ENCODE results near the gene ZFTA.
A peak's percentile ranks its signal among the peaks of the same experiment; 100 is the strongest.
"Not testable (repeated sequence)": the region's sequence is repeated elsewhere in the genome, so short reads cannot be mapped to it uniquely, and the experiment has no call there.

Gene ZFTA

GRCh38 chr11:63782749-63783148, 14.2 kb upstream of the ZFTA start:
- DNase-seq (ENCODE audit: low read depth) = no peak

GRCh38 chr11:63779039-63779438, 10.5 kb upstream of the ZFTA start:
- no peak for DNase-seq (ENCODE audit: low read depth)

More at GRCh38 chr11:63782749-63783148, 14.2 kb upstream of the ZFTA start:
- no peak overlapping the region for H3K4me3 ChIP-seq (ENCODE audit: low read depth, low read length)

GRCh38 chr11:63775191-63775590, 6.6 kb upstream of the ZFTA start:
- DNase-seq (ENCODE audit: low read depth) = no peak
- H3K4me3 ChIP-seq (ENCODE audit: low read depth, low read length) = no peak overlapping the region

More at GRCh38 chr11:63779039-63779438, 10.5 kb upstream of the ZFTA start:
- H3K4me3 ChIP-seq (ENCODE audit: low read depth, low read length) = no peak overlapping the region

GRCh38 chr11:63771741-63772318, 3.3 kb upstream of the ZFTA start:
- H3K4me3 ChIP-seq (ENCODE audit: low read depth, low read length); DNase-seq (ENCODE audit: low read depth): not testable (repeated sequence)

GRCh38 chr11:63770763-63771162, 2.2 kb upstream of the ZFTA start:
- H3K4me3 ChIP-seq (ENCODE audit: low read depth, low read length) = no peak overlapping the region
- DNase-seq (ENCODE audit: low read depth) = no peak

- DNase-seq (ENCODE audit: low read depth) = no peak
- H3K4me3 ChIP-seq (ENCODE audit: low read depth, low read length) = peak overlapping the region; percentile 88
Measured at GRCh38 chr11:63769714-63770455, 1.3 kb upstream of the ZFTA start.

- DNase-seq (ENCODE audit: low read depth) = no peak
- H3K4me3 ChIP-seq (ENCODE audit: low read depth, low read length) = peak overlapping the region; percentile 88
Measured at GRCh38 chr11:63769042-63769713, 603 bp upstream of the ZFTA start.

GRCh38 chr11:63767565-63768236, 874 bp downstream of the ZFTA start:
- DNase-seq (ENCODE audit: low read depth) = peak; percentile 52
- peak overlapping the region; percentile 88 for H3K4me3 ChIP-seq (ENCODE audit: low read depth, low read length)

GRCh38 chr11:63767267-63767564, 1.4 kb downstream of the ZFTA start:
- no peak for DNase-seq (ENCODE audit: low read depth)

GRCh38 chr11:63766531-63767235, 1.9 kb downstream of the ZFTA start:
- peak overlapping the region; percentile 88 for H3K4me3 ChIP-seq (ENCODE audit: low read depth, low read length)
- DNase-seq (ENCODE audit: low read depth) = no peak

More at GRCh38 chr11:63767267-63767564, 1.4 kb downstream of the ZFTA start:
- H3K4me3 ChIP-seq (ENCODE audit: low read depth, low read length) = peak overlapping the region; percentile 88

- no peak overlapping the region for H3K4me3 ChIP-seq (ENCODE audit: low read depth, low read length)
- no peak for DNase-seq (ENCODE audit: low read depth)
Measured at GRCh38 chr11:63765688-63766241, 2.8 kb downstream of the ZFTA start.

GRCh38 chr11:63764679-63765647, 3.6 kb downstream of the ZFTA start:
- H3K4me3 ChIP-seq (ENCODE audit: low read depth, low read length) = no peak overlapping the region
- no peak for DNase-seq (ENCODE audit: low read depth)

GRCh38 chr11:63764340-63764678, 4.3 kb downstream of the ZFTA start:
- no peak overlapping the region for H3K4me3 ChIP-seq (ENCODE audit: low read depth, low read length)
- no peak for DNase-seq (ENCODE audit: low read depth)

- peak overlapping the region; percentile 38 for H3K4me3 ChIP-seq (ENCODE audit: low read depth, low read length)
- DNase-seq (ENCODE audit: low read depth) = no peak
Measured at GRCh38 chr11:63763496-63764339, 4.9 kb downstream of the ZFTA start.

- no peak for DNase-seq (ENCODE audit: low read depth)
- H3K4me3 ChIP-seq (ENCODE audit: low read depth, low read length) = peak overlapping the region; percentile 38
Measured at GRCh38 chr11:63762654-63763495, 5.7 kb downstream of the ZFTA start.

GRCh38 chr11:63761931-63762653, 6.5 kb downstream of the ZFTA start:
- peak overlapping the region; percentile 38 for H3K4me3 ChIP-seq (ENCODE audit: low read depth, low read length)
- DNase-seq (ENCODE audit: low read depth) = no peak

Measured in skeletal muscle cell (primary cell).